Fibroblast of villous mesenchyme (primary cell): ENCODE measurements around the gene TMEM86A. TPM values are rescaled to one million over a fixed set of nuclear protein-coding genes. Genes with fewer than 3 reads are reported as not detected.

ENCODE experiments used
- DNase-seq: peaks from one replicate; pipeline ENCODE4 v3.0.0-alpha.2; 2010; ENCODE audit warnings: low read depth
- H3K4me3 ChIP-seq: 2 replicates; pipeline ENCODE4 v1.5.1; 2011; ENCODE audit warnings: low read depth, mild to moderate bottlenecking, low read length
- CTCF ChIP-seq: IDR thresholded peaks from 2 replicates; pipeline ENCODE4 v1.5.1; 2012; ENCODE audit warnings: low read depth, mild to moderate bottlenecking, low read length; ENCODE audit not compliant: insufficient read depth
- total RNA-seq: library from RNA; depleted of rRNA; stranded (reverse); fragments of >200 nt; gene quantifications from 2 replicates; pipeline ENCODE4 v1.2.3, GENCODE V29; 2012

TMEM86A gene
- total RNA-seq, 1 donor: 0.43 TPM

DNA sequence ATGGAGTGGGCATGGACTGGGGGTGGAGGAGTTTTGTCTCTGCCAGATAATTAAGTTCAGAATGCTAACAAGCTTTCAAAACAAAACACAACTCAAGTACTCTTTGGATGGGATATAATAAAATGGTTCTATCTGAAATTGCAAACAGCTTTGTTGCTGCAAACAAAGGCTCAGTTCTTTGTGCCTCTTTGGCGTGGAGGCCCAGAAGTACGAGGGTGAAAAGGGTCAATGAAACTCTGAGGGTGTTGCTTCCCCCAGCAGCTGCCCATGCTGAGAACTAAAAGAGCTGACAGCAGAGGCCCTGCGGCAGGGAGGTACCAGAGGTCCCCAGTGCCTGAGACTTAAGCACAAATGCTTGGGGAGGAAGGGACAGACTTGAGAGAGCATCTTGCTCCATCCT lies 53.9 kb downstream of the TMEM86A start:
- no peak for DNase-seq

GRCh38 chr11:18754308-18754707 lies 55.7 kb downstream of the TMEM86A start:
- no peak for DNase-seq
- H3K4me3 ChIP-seq: no peak overlapping the region
- no peak for TF ChIP-seq CTCF

More for the DNA sequence above, 53.9 kb downstream of the TMEM86A start:
- TF ChIP-seq CTCF: no peak
- H3K4me3 ChIP-seq: no peak overlapping the region

Other genes with a start within 250 kb of the TMEM86A start
- not detected in 2 replicates for gene LDHAL6A, start 242.9 kb upstream of the TMEM86A start, total RNA-seq
- gene TSG101, start 171.8 kb upstream of the TMEM86A start, total RNA-seq: 46.1 and 60.9 TPM in 2 replicates
- 27.7 and 33.2 TPM in 2 replicates for gene UEVLD, start 110.0 kb upstream of the TMEM86A start, total RNA-seq
- gene MISFA, start 99.0 kb upstream of the TMEM86A start, total RNA-seq: under 0.01 and 0.32 TPM in 2 replicates
- gene SPTY2D1, start 64.4 kb upstream of the TMEM86A start, total RNA-seq: 17.7 and 20.7 TPM in 2 replicates
- gene IGSF22, start 27.4 kb downstream of the TMEM86A start, total RNA-seq: under 0.01 and 1.3 TPM in 2 replicates
- gene PTPN5, start 93.0 kb downstream of the TMEM86A start, total RNA-seq: not detected in 2 replicates
- not detected in 2 replicates for gene MRGPRX1, start 240.6 kb downstream of the TMEM86A start, total RNA-seq